Stimulated activated CD8-positive, alpha-beta memory T cell treated with anti-CD3 and anti-CD28 coated beads, Interleukin-4, amount 100 ng/mL, for 48 hours (primary cell): ENCODE measurements around the gene DDR2.
"Not testable (repeated sequence)": the region's sequence is repeated elsewhere in the genome, so short reads cannot be mapped to it uniquely, and the experiment has no call there.

Experiments
- DNase-seq: peaks from one replicate; pipeline ENCODE4 v3.0.0-alpha.2; 2020

Gene DDR2

GRCh38 chr1:162727493-162727892, 95.2 kb downstream of the DDR2 start:
- not testable (repeated sequence) for DNase-seq

GRCh38 chr1:162728573-162728972, 96.3 kb downstream of the DDR2 start:
- DNase-seq = no peak

- DNase-seq = not testable (repeated sequence)
These were observed 97.0 kb downstream of the DDR2 start for GRCh38 chr1:162729195-162729774.

GRCh38 chr1:162732094-162732493, 99.8 kb downstream of the DDR2 start:
- DNase-seq = no peak

GRCh38 chr1:162732566-162733335, 100.5 kb downstream of the DDR2 start:
- DNase-seq = no peak

- DNase-seq = no peak
These were observed 101.0 kb downstream of the DDR2 start for GRCh38 chr1:162733336-162733590.

GRCh38 chr1:162734047-162734446, 101.8 kb downstream of the DDR2 start:
- no peak for DNase-seq

GRCh38 chr1:162736184-162736583, 103.9 kb downstream of the DDR2 start:
- no peak for DNase-seq

- no peak for DNase-seq
These were observed 104.4 kb downstream of the DDR2 start for GRCh38 chr1:162736633-162737067.

GRCh38 chr1:162740755-162741154, 108.5 kb downstream of the DDR2 start:
- DNase-seq = no peak

- DNase-seq = no peak
These were observed 109.3 kb downstream of the DDR2 start for GRCh38 chr1:162741574-162741973.

- not testable (repeated sequence) for DNase-seq
These were observed 114.1 kb downstream of the DDR2 start for GRCh38 chr1:162746264-162746942.

GRCh38 chr1:162753001-162753658, 120.9 kb downstream of the DDR2 start:
- no peak for DNase-seq

GRCh38 chr1:162753998-162754585, 121.8 kb downstream of the DDR2 start:
- DNase-seq = no peak

- DNase-seq = no peak
These were observed 123.0 kb downstream of the DDR2 start for GRCh38 chr1:162755306-162755705.

- DNase-seq = no peak
These were observed 124.3 kb downstream of the DDR2 start for GRCh38 chr1:162756523-162756922.

GRCh38 chr1:162757476-162757875, 125.2 kb downstream of the DDR2 start:
- DNase-seq = no peak

- DNase-seq = no peak
These were observed 133.5 kb downstream of the DDR2 start for GRCh38 chr1:162765788-162766187.

GRCh38 chr1:162772571-162773154, 140.4 kb downstream of the DDR2 start:
- DNase-seq = no peak

- no peak for DNase-seq
These were observed 141.7 kb downstream of the DDR2 start for GRCh38 chr1:162774007-162774406.

- DNase-seq = no peak
These were observed 146.8 kb downstream of the DDR2 start for GRCh38 chr1:162779043-162779442.

- DNase-seq = no peak
These were observed 150.4 kb downstream of the DDR2 start for GRCh38 chr1:162782671-162783070.

- not testable (repeated sequence) for DNase-seq
These were observed 152.7 kb downstream of the DDR2 start for GRCh38 chr1:162784926-162785325.
